Gastrocnemius medialis (tissue), 4 donors: ENCODE data around the gene CLCN6.

Experiments
- CTCF ChIP-seq, 5 experiments: fragments of 450-650 bp in 3 of 5; fragments of 200-600 bp in 2 of 5; sonication (generic) in 2 of 5; IDR thresholded peaks in 4 of 5; conservative IDR thresholded peaks in 1 of 5; 1 replicate in 4 of 5; 2 replicates in 1 of 5; pipeline ENCODE4 v1.5.1; 2016 to 2019; ENCODE audit warnings: antibody characterized with exemption in 5 of 5, mild to moderate bottlenecking in 3 of 5, moderate library complexity in 3 of 5
- POLR2A ChIP-seq, 2 donors: fragments of 450-650 bp; IDR thresholded peaks; one replicate each; pipeline ENCODE4 v1.6.1; 2017; ENCODE audit warnings: antibody characterized with exemption in 2 of 2, mild to moderate bottlenecking in 2 of 2, moderate library complexity in 2 of 2

DNA sequence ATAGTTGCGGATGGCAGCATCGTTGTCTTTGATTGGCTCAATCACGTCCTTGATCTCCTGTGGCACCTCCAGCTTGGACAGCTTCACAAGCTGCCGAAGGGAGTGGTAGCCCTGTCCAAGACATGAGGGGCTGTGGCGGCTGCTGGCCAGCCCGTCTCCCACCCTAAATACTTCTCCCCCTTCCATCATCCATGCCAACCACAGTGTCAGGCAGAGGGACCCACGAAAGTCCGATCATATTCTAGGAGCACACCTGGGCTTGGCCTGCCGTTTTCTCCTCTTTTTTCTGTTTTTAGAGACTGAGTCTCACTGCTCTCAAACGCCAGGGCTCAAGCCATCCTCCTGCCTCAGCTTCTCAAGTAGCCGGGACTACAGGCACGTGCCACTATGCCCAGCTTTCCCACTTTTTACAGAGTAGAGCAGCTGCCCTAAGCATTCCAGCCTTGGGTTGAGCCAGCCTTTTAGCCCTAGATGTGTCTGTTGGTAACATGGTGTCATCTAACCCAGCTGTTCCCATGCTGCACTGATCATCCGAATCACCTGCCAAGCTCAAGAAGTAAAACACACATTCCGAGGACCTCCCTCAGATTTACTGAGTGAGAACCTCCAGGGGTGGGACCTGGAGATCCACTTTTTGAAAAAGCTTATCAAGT lies 10.6 kb upstream of the CLCN6 start:
- no peak for TF ChIP-seq CTCF (IDR thresholded peaks at IDR 0.05 in 4 of 5, conservative IDR thresholded peaks at IDR 0.05 in 1 of 5)
- no peak for TF ChIP-seq POLR2A (IDR thresholded peaks at IDR 0.05)
